ENCODE data around the gene NEK10.

NEK10 gene

GRCh38 chr3:27244374-27244773 is 124.8 kb downstream of the NEK10 start:
- TF ChIP-seq, protein P1, sequence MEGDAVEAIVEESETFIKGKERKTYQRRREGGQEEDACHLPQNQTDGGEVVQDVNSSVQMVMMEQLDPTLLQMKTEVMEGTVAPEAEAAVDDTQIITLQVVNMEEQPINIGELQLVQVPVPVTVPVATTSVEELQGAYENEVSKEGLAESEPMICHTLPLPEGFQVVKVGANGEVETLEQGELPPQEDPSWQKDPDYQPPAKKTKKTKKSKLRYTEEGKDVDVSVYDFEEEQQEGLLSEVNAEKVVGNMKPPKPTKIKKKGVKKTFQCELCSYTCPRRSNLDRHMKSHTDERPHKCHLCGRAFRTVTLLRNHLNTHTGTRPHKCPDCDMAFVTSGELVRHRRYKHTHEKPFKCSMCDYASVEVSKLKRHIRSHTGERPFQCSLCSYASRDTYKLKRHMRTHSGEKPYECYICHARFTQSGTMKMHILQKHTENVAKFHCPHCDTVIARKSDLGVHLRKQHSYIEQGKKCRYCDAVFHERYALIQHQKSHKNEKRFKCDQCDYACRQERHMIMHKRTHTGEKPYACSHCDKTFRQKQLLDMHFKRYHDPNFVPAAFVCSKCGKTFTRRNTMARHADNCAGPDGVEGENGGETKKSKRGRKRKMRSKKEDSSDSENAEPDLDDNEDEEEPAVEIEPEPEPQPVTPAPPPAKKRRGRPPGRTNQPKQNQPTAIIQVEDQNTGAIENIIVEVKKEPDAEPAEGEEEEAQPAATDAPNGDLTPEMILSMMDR (IDR thresholded peaks at IDR 0.05; ENCODE audit: poor library complexity, severe bottlenecking) = no peak
- H3K27me3 ChIP-seq (ENCODE audit: insufficient read depth, poor library complexity, severe bottlenecking) = no peaks in the 10 kb centered on the region
- no peaks in the 10 kb centered on the region for H3K9me3 ChIP-seq (ENCODE audit: severe bottlenecking)
- H3K4me1 ChIP-seq (ENCODE audit: insufficient read depth, poor library complexity, severe bottlenecking) = no peaks in the 10 kb centered on the region
- ATAC-seq (ENCODE audit: low read depth) (no peak), DNase-seq (ENCODE audit: low spot score) (no peak)
- H3K27ac ChIP-seq (ENCODE audit: poor library complexity, severe bottlenecking) = no peak overlapping the region
- H3K4me3 ChIP-seq (ENCODE audit: severe bottlenecking) = no peak overlapping the region
- H3K36me3 ChIP-seq (ENCODE audit: low read depth) = no peaks in the 10 kb centered on the region

DNA sequence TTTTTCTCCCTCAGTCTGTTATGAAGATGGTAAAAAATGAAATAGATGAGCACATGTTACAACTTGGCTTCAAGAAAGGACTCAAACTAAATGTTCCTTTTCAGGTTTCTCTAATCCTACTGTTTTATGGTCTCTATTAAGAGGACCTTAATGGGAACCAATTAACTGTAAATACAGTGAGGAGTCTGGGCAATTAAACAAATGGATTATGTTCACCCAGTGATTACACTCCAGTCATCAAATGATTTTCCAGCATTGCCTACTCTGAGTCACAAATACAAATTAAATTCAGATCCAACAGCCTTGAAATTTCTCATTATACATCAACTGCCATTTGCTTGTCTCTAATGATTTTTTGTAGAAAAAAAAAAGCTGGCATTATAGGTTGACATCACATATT is 129.2 kb downstream of the NEK10 start:
- DNase-seq (ENCODE audit: low spot score) = no peak

GRCh38 chr3:27228805-27229204 is 140.4 kb downstream of the NEK10 start:
- Histone ChIP-seq H3K9me3 (ENCODE audit: severe bottlenecking) (peaks cover 1% of the 10 kb centered on the region), H3K4me1 (ENCODE audit: insufficient read depth, poor library complexity, severe bottlenecking) (peaks cover under 1% of the 10 kb centered on the region), H3K27me3 (ENCODE audit: insufficient read depth, poor library complexity, severe bottlenecking) (no peaks in the 10 kb centered on the region), H3K36me3 (ENCODE audit: low read depth) (no peaks in the 10 kb centered on the region), H3K4me3 (ENCODE audit: severe bottlenecking) (no peak overlapping the region), H3K27ac (ENCODE audit: poor library complexity, severe bottlenecking) (no peak overlapping the region)
- no peak for DNase-seq (ENCODE audit: low spot score)
- no peak for ATAC-seq (ENCODE audit: low read depth)
- TF ChIP-seq, protein P1 (IDR thresholded peaks at IDR 0.05; ENCODE audit: poor library complexity, severe bottlenecking) = no peak

More for the DNA sequence above, 129.2 kb downstream of the NEK10 start:
- no peak for ATAC-seq (ENCODE audit: low read depth)
- Histone ChIP-seq H3K27ac (ENCODE audit: poor library complexity, severe bottlenecking) (no peak overlapping the region), H3K27me3 (ENCODE audit: insufficient read depth, poor library complexity, severe bottlenecking) (no peaks in the 10 kb centered on the region), H3K9me3 (ENCODE audit: severe bottlenecking) (no peaks in the 10 kb centered on the region), H3K36me3 (ENCODE audit: low read depth) (no peaks in the 10 kb centered on the region), H3K4me3 (ENCODE audit: severe bottlenecking) (no peak overlapping the region), H3K4me1 (ENCODE audit: insufficient read depth, poor library complexity, severe bottlenecking) (no peaks in the 10 kb centered on the region)
- TF ChIP-seq, protein P1 (IDR thresholded peaks at IDR 0.05; ENCODE audit: poor library complexity, severe bottlenecking) = no peak

- Histone ChIP-seq H3K27me3 (ENCODE audit: insufficient read depth, poor library complexity, severe bottlenecking) (no peaks in the 10 kb centered on the region), H3K36me3 (ENCODE audit: low read depth) (no peaks in the 10 kb centered on the region), H3K4me1 (ENCODE audit: insufficient read depth, poor library complexity, severe bottlenecking) (peaks cover 3% of the 10 kb centered on the region), H3K4me3 (ENCODE audit: severe bottlenecking) (no peak overlapping the region), H3K9me3 (ENCODE audit: severe bottlenecking) (no peaks in the 10 kb centered on the region), H3K27ac (ENCODE audit: poor library complexity, severe bottlenecking) (no peak overlapping the region)
- TF ChIP-seq, protein P1 (IDR thresholded peaks at IDR 0.05; ENCODE audit: poor library complexity, severe bottlenecking) = no peak
- no peak for DNase-seq (ENCODE audit: low spot score)
- no peak for ATAC-seq (ENCODE audit: low read depth)
Measured at GRCh38 chr3:27224197-27224596, 145.0 kb downstream of the NEK10 start.

DNA sequence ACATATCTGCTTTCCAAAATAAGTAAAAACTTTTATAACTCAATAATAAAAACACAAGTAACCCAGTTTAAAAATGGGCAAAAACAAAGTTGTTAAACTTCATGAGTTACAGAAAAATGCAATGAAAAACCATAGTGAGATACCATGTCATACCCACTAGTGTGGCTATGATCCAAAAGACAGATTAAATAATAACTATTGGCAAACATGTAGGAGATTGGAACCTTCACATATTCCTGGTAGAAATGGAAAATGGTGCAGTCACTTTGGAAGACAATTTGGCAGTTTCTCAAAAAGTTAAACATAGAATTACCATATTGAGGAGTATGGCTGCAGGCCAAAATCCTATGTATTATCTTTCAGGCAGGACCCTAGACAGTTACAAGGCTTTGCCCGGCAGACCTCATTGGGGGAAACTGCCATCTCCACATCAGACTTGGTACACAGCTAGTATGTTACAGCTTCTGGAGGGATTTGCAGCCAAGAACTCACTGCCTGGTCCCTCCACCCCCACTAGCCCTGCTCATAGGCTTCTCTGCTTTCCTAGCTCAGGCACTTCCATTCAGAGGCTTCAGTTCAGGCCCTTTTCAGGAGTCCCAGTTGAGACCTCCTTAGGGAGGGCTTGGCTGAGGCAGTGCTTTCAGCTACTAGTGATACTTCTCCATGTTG is 147.8 kb downstream of the NEK10 start:
- no peak for ATAC-seq (ENCODE audit: low read depth)
- no peak for DNase-seq (ENCODE audit: low spot score)
- peaks cover 11% of the 10 kb centered on the region for H3K4me1 ChIP-seq (ENCODE audit: insufficient read depth, poor library complexity, severe bottlenecking)
- TF ChIP-seq, protein P1 (IDR thresholded peaks at IDR 0.05; ENCODE audit: poor library complexity, severe bottlenecking) = no peak
- H3K27me3 ChIP-seq (ENCODE audit: insufficient read depth, poor library complexity, severe bottlenecking) = no peaks in the 10 kb centered on the region
- H3K4me3 ChIP-seq (ENCODE audit: severe bottlenecking) = no peak overlapping the region
- H3K36me3 ChIP-seq (ENCODE audit: low read depth) = no peaks in the 10 kb centered on the region
- no peak overlapping the region for H3K27ac ChIP-seq (ENCODE audit: poor library complexity, severe bottlenecking)
- no peaks in the 10 kb centered on the region for H3K9me3 ChIP-seq (ENCODE audit: severe bottlenecking)
